HG02759 (cell line): Measurements from ENCODE around the gene MUC6.

ENCODE experiments used
- ATAC-seq: cut with Tn5 transposase; IDR thresholded peaks from one replicate; pipeline ENCODE4 v1.9.1; 2021; ENCODE audit warnings: mild to moderate bottlenecking, moderate library complexity; ENCODE audit not compliant: unreplicated experiment

MUC6 gene

DNA sequence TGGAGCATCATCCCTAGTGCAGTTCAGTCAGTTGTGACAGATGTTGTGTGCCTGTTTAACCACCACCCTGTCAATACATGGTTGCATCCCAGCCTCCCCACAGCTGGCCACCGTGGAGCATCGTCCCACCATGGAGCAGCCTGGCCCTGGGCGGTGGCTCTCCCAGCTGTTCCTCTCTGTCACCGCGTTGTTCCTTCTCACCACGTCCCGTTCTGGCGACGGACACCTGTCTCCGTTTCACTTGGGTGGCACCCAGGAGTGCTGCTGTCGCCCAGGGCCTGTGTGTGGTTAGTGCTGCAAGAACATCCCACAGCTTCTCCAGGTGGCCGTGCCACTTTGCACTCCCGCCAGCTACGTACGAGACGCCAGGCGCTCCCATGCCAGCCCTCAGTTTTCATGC, 26.5 kb downstream of the MUC6 start:
- no peak for ATAC-seq

DNA sequence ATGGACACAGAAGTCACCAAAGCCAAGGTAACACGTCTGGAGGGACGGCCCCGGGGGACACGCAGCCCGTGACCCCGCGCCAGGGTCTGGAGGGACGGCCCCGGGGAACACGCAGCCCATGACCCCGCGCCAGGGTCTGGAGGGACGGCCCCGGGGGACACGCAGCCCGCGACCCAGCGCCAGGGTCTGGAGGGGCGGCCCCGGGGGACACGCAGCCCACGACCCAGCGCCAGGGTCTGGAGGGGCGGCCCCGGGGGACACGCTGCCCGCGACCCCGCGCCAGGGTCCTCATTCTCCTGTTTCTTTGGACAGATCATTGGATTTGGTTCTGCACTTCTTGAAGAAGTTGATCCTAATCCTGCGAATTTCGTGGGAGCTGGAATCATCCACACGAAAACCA, 27.1 kb downstream of the MUC6 start:
- no peak for ATAC-seq

DNA sequence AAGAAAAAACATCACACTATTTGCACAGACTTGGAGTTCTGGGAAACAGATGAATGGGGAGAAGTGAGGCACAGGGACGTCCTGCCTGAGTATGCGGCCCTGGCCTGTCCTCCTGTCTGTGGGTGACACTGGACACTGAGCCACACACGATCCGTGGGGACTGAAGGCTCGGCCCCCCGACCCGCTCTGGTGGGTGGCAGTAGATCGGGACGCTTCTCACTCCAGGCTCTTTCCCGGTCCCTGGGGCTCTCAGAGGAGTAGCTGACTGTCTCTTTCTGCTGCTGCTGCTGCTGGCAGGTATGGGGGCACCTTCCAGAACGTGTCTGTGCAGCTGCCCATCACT, 27.7 kb downstream of the MUC6 start:
- no peak for ATAC-seq

DNA sequence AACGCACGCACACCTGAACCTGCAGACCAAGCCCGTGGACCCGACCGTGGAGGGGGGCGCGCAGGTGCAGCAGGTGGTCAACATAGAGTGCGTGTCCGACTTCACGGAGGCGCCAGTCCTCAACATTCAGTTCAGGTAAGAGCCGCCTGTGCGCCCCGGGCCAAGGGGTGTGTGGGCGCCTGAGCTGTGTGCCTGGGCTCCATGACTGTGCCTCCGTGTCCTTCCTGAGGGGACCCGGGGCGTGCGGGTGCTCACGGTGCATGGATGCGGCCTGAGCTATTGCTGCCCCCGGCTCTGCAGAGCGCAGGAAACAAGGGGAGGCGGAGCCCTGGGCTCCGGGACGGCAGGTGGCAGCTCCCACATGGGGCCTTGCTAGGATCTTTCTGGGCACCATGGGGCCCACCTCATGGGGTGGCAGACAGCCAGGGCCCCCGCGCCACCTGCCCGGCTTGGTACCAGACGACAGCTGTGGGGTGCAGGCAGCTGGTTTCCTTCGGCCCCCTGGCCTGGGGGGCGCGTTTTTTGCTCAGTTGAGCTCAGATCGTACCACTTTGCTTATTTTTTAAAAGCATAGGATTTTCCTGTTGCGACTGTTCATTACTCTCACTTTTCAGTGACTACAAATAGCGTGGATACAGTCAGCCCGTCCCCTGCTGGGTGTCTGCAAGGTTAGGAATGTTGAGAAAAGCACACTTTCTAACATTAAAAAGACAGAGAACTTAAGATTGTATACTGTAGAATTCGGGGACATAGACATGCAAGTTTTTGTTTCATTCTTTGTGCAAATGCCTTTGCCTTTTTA, 28.3 kb downstream of the MUC6 start:
- ATAC-seq = no peak

GRCh38 chr11:1007279-1007678, 29.2 kb downstream of the MUC6 start:
- no peak for ATAC-seq

GRCh38 chr11:1006762-1007161, 29.8 kb downstream of the MUC6 start:
- no peak for ATAC-seq

DNA sequence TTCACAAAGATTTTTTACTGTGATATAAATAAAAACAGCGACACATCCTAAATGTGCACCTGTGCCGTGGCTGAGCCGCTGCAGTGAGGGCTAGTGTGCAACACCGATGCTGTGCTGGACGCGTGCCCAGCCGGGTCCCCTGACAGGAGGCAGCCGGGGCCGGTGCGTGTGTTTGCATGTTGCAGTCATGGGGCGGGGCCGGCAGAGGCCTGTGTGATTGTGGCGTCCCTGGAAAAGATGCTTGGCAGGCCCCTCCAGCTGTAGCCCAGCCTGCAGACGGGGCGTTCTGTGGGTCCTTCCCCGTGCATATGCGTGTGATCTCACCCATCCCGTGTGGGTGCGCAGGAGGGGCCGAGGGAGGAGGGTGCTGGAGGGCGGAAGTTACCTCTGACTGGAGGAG, 30.6 kb downstream of the MUC6 start:
- ATAC-seq = no peak

GRCh38 chr11:1003159-1003558, 33.4 kb downstream of the MUC6 start:
- no peak for ATAC-seq

DNA sequence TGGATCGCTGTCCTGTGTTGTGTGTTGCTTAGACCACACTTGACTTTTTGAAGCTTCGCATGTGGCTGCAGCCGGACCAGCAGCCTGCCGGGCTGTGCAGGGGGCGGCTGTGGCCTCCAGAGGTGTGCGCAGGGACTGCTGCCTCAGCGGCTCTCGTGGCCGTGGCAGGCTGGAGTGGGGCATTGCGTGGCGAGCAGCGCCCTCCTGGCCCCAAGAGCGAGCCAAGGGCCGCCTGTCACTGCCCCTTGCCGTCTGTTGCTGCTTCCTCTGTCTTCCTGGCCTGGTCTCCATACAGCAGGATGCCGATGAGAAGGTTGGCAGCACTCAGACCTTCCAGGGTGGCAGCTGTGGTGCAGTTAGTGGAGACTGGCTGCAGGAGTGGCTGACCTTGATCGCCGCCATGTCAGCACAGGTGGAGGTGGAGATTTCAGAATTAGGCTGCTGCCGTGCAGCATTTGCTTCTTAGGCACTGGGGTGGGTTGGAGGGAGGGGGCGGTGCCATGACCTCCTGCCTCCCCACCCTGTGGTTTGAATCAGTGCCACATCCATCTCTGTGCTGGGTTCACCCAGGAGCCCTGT, 34.0 kb downstream of the MUC6 start:
- ATAC-seq = no peak

- no peak for ATAC-seq
Measured at GRCh38 chr11:1001617-1002405, 34.7 kb downstream of the MUC6 start.

DNA sequence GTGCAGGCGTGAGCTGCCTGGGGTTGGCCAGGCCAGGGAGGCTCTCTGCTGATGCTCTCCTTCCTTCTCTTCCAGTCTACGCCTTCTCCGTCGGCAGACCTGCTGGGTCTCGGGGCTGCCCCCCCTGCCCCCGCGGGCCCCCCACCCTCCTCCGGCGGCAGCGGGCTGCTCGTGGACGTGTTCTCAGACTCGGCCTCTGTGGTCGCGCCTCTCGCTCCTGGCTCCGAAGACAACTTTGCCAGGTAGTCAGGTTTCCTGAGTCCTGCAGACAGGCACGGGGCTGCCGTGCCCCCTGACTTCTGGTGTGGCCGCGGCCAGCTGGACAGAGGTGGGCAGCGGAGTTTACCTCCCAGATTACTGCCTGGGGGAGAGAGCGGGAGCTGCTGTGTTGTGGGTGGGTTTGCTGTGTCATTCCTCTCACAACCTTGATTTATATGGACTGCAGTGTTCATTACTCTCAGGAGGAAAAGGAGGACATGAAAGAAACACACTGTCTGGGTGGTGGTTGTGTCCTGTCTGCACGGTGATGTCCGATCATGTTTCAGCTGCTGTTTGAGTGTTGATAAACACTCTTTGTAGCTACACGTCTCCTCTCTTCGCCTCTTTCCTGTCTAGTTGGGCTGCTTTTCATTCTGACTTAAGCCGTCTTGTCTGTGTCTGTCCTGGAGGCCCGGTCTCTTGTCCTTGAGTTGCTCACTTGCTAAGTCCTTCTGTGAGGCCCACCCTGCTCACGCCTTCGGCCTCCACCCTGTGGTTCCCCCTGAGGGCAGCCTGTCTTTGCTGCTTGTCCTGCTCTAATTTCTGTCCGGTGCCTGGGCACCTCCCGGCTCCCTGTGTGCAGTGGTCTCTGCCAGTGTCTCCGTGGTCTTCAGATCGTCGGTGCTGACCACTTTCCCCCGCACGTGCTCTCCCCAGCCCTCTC, 35.9 kb downstream of the MUC6 start:
- ATAC-seq = no peak

- no peak for ATAC-seq
Measured at GRCh38 chr11:999009-999408, 37.5 kb downstream of the MUC6 start.

DNA sequence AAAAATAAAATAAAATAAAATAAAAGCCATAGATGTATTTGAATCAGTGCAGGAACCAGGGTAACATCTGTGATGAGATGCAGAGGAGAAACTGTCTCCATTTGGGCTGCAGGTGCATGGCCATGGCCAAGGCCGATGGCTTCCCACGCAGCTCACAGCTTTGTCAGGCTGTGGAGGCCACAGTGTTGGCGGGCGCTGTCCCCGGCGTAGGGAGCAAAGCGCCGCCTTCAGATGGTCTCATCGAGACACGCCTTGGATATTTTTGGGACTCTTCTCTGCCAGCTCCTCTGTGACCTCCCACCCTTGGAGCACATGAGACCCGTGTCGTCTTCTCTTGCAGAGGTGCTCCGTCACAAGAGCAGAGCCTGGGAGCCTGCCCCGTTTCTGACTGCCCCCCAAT, 38.6 kb downstream of the MUC6 start:
- ATAC-seq = no peak

GRCh38 chr11:996681-997080, 39.8 kb downstream of the MUC6 start:
- no peak for ATAC-seq

- ATAC-seq = peak; percentile 74
Measured at GRCh38 chr11:995752-996420, 40.6 kb downstream of the MUC6 start.

DNA sequence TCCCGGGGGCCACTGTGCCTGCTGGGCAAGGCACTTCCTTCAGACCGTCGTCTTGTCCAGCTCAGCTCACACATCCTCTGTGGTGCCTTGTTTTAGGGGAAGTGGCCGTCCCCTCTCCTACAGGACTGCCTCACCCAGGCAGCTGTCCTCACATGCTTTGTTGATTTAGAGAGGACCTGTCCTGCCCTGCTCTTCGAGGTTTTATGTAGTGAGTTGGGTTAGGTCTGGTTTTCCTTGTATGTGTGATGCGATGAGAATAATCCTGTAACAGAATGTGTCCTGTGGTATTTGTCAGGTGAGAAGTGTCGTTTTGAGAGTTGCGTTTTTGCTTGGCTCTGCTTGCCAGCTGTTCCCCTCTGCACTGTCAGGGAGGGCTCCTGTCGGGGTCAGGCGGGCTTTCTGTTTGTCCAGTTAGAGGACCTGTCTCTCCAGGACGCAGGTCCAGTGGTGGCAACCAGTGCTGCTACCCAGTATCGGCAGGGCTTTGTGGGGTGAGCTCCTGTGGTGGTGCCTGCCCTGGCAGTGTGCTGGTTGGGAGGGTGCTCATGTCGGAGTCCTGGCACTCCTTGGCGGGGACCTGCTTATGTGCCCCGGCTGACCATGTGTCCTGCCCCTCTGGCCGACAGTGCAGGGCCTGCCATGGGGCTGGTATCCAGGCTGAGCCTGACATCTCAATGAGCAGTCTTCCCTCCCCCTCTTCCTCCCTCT, 41.3 kb downstream of the MUC6 start:
- no peak for ATAC-seq

GRCh38 chr11:993632-994167, 42.8 kb downstream of the MUC6 start:
- ATAC-seq = no peak

DNA sequence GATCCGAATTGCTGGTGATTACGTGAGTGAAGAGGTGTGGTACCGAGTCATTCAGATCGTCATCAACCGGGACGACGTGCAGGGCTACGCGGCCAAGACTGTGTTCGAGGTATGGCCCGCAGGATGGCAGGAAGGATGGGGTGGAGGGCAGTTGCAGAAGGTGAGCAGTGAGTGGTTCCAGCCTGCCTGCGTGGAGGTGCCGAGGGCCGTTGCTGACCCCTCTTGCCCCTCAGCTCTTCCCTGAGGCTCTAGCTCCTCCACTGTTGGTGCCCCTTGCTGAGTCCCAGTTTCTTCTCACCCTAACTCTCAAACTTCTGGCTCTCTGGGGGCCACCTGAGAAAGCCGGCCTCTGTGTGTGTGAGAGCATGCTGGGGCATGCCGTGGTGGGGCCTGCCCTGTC, 43.9 kb downstream of the MUC6 start:
- ATAC-seq = no peak

- no peak for ATAC-seq
Measured at GRCh38 chr11:991711-992307, 44.7 kb downstream of the MUC6 start.
